HG03135 (cell line): Measurements from ENCODE around the gene COL18A1.
"Not testable (repeated sequence)": the region's sequence is repeated elsewhere in the genome, so short reads cannot be mapped to it uniquely, and the experiment has no call there.

Experiments
- ATAC-seq: cut with Tn5 transposase; IDR thresholded peaks from one replicate; pipeline ENCODE4 v1.9.1; 2021; ENCODE audit warnings: mild to moderate bottlenecking, moderate library complexity; ENCODE audit not compliant: unreplicated experiment

COL18A1 gene

DNA sequence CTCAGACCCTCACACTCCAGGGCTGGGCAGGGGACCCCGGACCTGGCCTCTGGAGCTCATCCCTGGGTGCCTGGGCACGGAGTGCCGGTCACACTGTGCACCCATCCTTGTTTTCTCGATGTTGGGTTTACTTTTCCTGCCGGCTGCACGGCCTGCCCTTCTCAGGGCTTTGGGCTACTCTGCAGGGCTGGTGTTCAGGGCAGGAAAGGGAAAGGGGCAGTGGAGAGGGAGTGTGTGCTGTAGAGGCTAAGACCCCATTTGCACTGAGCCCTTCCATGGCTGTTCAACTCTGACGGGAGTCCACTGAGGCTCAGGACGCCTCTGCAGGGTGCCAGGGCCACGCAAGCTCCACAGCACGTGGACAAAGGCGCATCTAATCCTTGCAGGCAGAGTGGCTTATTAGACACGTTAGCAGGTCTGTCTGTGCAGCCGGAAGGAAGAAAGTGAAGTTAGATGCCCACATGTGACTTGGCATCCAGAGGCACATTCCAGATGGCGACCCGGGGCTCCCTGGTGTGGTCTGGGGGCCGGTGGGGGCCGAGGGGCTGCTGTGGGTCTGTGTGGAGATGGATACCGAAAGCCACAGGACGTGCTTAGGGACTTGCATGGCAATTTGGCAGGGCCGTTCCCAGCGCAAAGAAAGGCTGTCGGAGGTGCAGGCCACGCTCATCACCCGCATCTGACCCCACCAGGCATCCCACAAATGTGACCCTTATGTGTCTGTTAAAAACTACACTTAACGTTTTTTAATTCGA, 33.6 kb downstream of the COL18A1 start:
- no peak for ATAC-seq

- ATAC-seq, result peak; percentile 73
Observed at GRCh38 chr21:45439161-45439872, 34.4 kb downstream of the COL18A1 start.

- ATAC-seq, result no peak
Observed at GRCh38 chr21:45439901-45440461, 35.0 kb downstream of the COL18A1 start.

DNA sequence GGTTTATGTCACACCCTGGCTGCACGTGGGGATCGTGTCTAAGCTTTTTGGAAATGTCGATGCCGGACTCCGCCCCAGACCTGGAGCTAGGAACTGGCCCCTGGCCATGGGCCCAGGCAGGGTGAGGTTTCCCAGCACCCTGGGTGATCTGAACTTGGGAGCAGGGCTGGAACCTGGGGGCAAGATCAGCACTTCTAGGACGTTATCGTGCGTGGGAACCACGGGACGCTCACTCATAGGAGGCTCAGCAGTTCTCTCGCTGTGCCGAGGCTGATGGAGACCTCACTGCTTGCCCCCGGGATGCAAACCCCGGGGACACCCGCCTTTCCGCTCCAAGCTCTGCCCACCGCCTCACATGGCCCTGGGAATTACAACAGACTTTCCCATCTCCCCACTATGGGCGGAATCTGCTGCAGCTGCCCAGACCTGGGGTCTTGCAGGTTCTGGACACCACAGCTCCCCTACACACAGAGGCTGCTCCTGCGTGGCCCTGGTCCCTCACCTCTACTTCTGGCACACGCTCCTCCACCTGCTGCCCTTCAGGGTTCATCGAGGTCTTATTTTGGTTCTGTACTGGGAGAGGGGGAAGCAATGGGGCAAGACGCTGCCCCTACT, 35.9 kb downstream of the COL18A1 start:
- no peak for ATAC-seq

DNA sequence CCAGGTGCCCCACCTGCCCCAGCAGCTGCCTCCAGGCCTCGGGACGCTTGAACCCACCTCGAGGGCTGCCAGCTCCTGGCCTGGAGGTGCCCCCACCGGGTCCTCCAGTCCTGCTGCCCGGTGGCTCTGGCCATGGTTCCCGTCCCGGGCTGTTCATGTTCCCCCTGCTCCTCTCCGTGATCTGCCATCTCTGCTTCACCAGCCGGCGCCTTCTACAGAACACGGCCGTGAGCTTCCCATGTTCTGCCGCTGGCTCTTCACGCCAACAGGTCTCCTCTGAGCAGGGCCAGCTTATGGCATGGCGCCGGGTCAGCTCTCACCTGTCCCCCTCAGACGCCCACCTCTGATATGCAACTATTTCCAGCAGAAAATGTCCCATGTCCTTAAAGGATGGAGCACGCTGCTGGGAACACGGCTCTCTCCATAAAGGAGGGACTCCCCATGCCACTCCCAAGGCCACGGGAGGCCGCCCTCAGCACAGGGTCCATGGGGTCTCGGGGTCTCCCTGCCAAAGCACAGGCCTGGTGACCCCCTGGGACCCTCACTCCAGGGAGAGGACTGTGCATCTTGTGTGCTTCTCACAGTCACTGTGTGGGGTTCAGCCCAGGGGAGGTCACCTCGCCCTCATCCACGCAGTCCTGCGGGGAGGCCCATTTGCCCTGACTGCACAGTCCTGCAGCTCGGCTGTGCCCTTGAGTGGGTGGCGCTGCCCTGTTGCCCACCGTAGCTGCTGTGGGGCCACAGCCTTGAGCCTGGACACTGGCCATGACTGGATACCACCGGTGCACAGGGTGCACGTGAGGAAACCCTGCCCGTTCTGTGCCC, 36.7 kb downstream of the COL18A1 start:
- no peak for ATAC-seq

GRCh38 chr21:45442276-45442675, 37.3 kb downstream of the COL18A1 start:
- no peak for ATAC-seq

DNA sequence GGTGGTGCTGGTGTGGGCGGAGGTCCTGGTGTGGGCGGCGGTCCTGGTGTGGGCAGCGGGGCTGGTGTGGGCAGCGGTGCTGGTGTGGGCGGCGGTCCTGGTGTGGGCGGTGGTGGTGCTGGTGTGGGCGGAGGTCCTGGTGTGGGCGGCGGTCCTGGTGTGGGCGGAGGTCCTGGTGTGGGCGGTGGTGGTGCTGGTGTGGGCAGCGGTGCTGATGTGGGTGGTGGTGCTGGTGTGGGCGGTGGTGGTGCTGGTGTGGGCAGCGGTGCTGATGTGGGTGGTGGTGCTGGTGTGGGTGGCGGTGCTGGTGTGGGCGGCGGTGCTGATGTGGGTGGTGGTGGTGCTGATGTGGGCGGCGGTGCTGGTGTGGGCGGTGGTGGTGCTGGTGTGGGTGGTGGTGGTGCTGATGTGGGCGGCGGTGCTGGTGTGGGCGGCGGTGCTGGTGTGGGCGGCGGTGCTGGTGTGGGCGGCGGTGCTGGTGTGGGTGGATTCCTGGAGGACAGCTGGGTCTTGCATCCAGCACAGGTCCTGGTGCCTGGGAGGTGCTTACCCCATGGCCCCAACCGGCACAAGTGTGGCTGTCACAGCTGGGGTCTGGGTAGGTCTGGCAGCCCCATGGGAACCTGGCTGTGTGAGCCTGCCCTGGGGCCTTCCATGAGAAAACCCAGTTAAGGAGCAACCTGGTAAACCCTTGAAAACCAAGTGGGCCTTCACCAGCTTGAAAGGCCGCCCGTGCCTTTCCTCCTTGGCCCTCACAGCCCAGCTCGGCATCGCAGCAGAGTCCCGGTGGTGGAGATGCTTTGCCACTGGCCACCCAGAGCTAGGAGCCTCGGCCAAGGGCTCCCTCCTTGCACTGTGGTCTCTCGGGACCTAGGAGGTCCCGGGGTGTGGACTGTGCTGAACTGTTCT, 38.0 kb downstream of the COL18A1 start:
- ATAC-seq, result not testable (repeated sequence)

GRCh38 chr21:45443595-45444181, 38.7 kb downstream of the COL18A1 start:
- no peak for ATAC-seq

DNA sequence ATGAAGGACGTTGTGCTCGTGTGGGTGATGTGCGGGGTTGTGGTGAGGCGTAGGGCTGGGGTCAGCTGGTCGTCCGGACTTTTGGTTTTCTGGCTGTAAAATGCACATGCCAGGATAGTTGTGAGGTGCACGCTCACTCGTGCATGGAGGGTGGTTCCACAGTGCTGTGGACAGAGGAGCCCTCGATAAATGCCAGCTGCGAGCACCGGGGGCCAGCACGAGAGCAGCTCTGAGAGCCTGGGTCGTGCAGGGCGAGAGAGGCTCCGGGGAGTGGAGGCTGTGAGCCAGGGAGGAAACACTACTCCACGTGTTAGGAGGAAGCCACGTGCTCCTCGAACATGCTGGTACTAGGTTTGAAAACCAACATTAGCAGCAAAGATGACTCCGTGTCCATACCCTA, 39.4 kb downstream of the COL18A1 start:
- ATAC-seq, result no peak

DNA sequence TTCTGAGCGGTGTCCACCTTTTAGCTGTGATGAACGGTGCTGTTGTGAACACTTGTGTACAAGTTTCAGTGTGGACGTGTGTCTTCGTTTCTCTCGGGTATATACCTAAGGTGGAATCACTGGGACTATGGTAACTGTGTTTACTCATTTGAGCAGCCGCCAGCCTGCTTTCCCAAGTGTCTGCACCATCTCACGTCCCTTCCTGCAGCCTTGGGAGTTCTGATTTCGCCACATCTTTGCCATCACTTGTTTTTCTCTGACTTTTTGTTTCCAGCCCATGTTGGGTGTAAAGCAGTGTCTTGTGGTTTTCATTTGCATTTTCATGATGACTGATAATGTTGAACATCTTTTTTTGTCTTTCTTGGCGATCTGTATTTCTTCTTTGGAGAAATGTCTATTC, 40.4 kb downstream of the COL18A1 start:
- no peak for ATAC-seq

GRCh38 chr21:45447821-45448220, 42.9 kb downstream of the COL18A1 start:
- no peak for ATAC-seq

GRCh38 chr21:45448283-45448809, 43.4 kb downstream of the COL18A1 start:
- ATAC-seq, result no peak

DNA sequence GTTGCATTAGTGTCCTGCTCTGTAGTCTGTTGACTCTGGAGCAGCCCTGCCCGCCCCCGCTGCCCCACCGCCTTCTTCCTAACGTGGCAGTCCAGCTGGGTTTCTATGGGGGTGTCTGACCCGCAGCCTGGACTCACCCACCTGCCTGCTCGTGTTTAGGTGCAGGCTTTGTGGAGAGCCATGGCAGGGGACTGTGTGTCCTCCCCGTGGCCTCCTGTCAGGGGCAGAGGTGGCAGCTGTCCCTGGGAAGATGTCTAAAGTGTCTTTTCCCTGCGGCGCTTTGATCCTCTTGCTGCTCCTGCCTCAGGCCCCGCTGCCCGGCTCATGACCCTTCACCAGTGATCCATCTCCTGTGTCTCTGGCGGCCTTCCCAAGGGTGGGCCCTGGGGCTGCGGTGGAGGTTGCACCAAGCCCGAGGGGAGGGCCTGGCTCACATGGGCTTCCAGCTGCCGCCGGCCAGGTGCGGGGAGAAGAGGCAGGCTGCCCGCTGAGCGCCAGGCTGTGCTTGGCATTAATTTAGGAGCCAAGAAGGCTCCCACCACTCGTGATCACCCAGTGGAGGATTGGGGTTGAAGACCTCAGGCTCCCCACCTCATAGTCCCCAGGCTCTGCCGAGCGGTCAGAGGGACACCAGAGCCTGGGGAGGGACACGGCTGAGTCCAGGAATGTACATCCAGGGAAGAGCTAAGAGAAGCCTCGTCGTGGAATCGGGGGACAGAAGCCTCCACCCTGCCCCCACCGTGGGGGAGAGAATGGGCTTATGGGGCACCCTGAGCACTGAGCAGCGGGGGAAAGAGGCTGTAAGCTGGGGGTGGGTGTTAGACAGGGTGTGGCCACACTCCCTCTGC, 44.1 kb downstream of the COL18A1 start:
- no peak for ATAC-seq

GRCh38 chr21:45449658-45450422, 44.9 kb downstream of the COL18A1 start:
- ATAC-seq, result no peak

DNA sequence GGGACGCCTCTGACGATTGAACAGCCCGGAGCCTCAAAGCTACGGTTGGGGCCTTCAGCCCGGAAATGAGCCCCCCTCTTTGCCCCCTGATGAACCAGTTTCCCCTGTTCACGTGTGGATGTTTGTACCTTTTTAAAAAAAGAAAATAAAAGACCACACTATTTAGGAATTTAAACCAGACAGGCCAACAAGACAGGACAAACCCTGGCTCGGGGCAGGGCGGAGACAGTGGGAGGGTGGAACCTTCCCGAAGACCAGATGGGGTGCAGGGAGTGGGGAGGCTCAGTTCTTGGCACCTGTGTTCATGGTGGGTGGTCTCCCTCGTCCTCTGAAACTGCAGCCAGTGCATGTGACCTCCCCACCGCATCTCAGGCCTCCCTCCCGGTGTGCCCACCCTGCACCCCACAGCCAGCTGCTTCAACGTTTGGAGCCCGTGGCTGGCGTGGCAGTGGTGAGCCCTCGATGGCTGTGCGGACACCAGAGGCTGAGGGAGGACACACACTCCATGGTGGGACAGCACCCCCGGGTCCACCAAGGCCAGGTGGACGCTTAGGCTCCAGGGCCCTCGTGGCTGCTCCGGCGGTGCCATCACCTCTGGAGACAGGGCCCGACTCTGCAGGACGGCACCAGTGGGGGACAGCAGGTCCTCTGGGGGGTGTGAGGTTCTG, 45.6 kb downstream of the COL18A1 start:
- ATAC-seq, result no peak

GRCh38 chr21:45451091-45451740, 46.3 kb downstream of the COL18A1 start:
- no peak for ATAC-seq
